NCI-H128 (cell line): Measurements from ENCODE around the gene APC2.
"Not testable (repeated sequence)": the region's sequence is repeated elsewhere in the genome, so short reads cannot be mapped to it uniquely, and the experiment has no call there.

Experiments used
- DNase-seq: peaks from one replicate; lab custom pipeline; 2025; ENCODE audit not compliant: unreplicated experiment; lab: John Stamatoyannopoulos, UW

The APC2 gene

GRCh38 chr19:1495051-1495798 is 45.3 kb downstream of the APC2 start:
- DNase-seq = no peak

DNA sequence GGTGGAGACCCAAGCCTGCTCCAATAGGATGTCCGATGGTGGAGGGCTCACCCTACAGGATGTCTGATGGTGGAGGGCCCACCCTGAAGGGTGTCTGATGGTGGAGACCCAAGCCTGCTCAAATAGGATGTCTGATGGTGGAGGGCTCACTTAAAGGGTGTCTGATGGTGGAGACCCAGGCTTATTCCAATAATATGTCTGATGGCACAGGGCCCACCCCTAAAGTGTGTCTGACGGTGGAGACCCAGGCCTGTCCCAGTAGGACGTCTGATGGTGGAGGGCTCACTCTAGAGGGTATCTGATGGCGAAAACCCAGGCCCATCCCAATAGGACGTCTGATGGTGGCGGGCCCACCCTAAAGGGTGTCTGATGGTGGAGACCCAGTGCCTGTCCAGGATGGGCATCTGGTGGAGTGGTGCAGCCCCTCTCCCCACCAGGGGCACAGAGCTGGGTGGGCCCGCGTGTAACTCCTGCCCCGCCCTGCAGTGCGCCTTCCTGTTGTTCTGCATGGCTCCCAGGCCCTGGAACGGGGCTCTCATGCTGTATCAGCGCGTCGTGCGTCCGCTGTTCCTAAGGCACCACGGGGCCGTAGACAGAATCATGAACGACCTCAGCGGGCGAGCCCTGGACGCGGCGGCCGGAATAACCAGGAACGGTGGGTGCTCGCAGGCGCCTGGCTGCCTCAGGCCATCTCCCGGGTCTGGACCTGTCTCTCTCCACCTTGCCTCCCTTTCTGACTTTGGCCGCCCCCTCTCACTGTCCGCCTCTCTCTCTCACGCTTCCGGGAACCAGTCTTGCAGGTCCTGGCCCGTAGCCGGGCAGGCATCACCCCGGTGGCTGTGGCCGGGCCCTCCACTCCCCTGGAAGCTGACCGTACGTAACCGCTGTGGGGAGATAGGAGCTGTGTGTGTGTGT is 46.1 kb downstream of the APC2 start:
- DNase-seq = no peak

GRCh38 chr19:1496714-1497577 is 47.0 kb downstream of the APC2 start:
- no peak for DNase-seq

DNA sequence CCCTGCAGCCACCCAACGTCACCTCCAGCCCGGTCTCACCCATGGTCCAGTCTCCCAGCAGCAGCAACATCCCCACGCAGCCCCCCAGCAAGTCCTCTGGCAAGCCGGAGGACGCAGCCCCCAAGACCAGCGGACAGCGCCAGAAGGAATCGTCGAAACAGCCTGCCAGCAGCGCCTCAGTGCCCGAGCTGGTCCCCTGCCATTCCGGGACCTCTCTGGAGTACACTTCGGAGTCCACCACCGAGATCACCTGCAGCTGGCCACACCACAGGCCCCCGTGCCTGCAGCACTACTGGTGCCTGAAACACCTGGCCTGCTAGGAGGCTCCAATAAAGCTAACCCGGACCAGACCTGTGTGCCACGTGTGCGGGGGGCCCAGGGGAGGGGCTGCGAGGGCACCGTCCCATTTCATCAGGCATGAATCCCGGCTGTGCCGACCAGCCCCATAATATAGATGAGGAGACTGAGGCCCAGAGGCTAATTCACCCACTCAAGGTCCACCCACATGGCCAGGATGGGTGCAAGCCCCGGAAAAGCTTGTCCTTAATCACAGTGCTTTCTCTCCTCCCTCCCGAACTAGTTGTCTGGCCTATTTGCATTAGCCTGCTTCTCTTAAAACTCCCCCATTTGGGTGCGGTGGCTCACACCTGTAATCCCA is 47.8 kb downstream of the APC2 start:
- DNase-seq = no peak

DNA sequence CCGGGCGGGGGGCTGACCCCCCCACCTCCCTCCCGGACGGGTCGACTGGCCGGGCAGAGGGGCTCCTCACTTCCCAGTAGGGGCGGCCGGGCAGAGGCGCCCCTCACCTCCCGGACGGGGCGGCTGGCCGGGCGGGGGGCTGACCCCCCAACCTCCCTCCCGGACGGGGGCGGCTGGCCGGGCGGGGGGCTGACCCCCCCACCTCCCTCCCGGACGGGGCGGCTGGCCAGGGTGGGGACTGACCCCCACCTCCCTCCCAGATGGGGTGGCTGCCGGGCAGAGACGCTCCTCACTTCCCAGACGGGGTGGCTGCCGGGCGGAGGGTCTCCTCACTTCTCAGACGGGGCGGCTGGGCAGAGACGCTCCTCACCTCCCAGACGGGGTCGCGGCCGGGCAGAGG is 49.3 kb downstream of the APC2 start:
- DNase-seq = not testable (repeated sequence)

DNA sequence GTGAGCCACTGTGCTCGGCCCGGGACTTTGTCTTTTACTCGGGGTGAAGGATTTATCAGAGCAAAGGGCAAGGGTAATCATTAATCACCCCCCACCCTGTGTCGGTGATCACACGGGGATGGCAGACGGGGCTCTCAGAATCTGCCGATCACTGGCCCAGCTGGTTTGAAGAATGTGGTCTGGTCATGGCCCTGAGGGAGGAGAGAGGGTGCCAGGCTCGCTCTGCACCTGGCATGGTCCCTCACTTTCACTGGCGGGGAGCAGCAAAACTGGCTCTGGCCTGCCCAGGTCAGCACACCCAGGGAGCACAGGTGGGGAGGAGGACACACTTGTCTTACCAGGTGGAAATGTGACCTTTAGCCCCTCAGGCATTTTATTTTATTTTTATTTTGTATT is 51.3 kb downstream of the APC2 start:
- DNase-seq = no peak

DNA sequence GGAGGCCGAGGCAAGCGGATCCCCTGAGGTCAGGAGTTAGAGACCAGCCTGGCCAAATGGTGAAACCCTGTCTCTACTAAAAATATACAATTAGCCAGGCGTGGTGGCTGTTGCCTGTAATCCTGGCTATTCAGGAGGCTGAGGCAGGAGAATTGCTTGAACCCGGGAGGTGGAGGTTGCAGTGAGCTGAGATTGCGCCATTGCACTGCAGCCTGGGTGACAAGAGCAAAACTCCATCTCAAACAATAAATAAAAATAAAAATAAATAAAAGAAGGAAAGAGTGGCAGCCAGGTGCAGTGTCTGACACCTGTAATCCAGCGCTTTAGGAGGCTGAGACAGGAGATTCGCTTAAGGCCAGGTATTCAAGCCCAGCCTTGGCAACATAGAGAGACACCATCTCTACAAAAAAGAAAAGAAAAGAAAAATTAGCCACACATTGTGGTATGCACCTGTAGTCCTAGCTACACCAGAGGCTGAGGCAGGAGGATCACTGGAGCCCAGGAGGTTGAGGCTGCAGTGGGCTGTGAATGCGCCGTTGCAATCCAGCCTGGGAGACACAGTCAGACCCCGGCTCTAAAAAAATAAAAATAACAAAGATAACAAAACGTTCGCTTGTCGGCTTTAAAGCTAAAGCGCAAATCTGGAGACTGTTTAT is 52.6 kb downstream of the APC2 start:
- DNase-seq = no peak

- DNase-seq = no peak
Measured at GRCh38 chr19:1503089-1503924, 53.4 kb downstream of the APC2 start.

DNA sequence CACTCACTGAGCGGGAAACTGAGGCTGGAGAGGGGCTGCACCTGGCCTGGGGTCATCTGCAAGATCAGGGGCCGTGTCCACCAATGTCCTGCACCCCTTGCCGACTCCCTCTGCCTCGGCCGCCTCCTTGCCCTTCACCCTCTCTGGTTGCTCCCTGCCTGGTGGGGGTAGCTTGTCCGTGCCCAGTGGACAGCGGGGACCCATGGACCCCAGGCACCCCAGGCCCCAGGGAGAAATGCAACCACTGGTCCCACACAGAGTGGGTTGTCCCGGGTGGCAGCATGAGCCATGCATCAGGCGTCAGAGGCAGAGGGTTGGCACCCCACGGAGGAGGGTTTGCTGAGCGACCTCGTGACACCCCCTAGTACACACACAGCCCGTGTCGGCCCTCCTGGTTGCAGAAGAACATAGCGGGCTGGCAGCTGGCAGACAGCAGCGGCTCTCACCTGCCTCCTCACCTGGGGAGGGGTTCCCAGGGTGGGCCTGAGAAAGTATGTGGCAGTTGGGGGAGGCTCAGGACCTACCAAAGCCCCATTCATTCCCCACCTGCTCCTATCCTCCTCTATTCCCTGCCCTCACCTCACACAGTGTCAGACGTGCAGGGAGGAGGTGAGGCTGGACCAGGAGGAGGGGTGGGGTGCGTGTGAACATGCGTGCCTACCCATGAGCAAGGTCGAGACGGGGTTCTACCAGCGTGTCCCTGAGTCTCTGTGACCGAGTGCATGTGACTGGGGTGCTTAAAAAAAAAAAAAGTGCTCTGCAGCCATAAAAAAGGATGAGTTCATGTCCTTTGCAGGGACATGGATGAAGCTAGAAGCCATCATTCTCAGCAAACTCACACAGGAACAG is 54.2 kb downstream of the APC2 start:
- no peak for DNase-seq

DNA sequence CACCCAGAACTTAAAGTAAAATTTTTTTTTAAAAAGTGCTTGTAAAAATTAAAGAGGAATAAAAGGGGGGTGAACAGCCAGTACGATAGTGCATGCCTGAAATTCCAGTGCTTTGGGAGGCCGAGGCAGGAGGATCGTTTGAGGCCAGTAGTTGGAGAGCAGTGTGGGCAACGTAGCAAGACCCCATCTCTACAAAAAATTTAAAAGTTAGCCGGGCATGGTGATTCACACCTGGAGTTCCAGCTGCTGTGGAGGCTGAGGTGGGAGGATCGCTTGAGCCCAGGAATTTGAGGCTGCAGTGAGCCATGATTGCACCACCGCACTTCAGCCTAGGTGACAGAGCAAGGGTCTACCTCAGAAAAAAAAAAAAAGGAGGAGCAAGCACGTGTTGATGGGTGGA is 55.1 kb downstream of the APC2 start:
- no peak for DNase-seq

DNA sequence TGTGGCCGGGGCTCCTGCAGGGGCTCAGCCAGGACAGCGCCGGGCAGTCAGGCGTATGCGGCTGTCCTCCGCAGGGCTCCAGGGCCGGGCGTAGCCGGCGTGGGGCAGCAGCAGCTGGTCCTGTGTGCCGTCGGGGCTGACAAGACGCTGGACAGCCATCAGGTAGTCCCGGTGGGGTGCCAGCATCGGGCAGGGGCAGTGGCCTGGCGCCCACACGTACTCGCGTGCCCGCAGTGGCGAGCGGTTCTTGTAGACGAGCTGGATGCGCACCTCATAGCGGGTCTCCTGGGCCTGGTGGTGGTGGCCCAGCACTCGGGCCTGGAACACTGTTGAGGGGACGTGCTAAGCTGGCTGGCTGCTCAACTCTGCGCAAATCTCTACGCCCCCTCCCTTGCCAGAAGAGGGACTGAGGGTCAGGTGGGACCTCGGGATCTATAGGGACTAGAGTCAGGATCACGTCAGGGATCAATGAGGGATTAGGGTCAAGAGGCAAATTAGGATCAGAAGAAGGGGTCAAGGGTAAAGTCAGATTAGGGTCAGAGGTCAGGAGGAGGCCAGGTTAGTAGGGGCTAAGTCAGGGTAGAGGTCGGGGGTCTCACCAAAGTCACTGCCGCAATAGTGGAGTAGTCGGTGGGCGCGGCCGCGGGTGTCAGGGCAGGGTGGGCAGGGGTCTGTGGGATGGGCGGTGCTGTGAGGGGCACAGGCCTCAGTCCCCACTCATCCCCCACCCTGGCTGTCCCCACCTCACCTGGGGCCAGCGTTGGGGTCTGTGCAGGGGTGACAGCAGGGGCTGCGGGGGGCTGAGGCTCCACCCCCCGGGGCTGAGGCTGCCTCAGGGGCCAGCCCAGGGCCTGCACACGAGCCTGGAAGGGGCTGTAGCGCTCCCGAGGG is 56.3 kb downstream of the APC2 start:
- no peak for DNase-seq

DNA sequence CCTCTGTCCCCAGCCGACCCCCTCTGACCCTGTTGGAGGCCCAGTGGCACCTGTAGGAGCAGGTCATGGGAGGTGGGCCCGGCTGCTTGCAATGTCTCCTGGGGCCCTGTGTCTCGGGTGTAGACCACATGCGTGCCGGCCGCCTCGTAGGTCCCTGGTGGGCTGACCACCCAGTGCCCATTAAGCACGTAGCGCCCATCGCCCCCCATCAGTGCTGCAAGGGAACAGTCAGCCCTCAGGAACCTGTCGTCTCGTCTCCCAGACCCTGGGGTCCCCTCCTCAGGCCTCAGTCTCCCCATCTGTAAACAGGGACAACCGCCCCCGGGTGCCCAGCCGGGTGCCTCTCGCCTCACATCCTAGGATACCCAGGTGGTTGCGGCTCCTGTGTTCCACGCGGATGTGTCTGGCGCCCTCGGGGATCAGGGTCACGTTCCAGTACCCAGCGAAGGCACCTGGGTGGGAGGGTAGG is 57.3 kb downstream of the APC2 start:
- no peak for DNase-seq

DNA sequence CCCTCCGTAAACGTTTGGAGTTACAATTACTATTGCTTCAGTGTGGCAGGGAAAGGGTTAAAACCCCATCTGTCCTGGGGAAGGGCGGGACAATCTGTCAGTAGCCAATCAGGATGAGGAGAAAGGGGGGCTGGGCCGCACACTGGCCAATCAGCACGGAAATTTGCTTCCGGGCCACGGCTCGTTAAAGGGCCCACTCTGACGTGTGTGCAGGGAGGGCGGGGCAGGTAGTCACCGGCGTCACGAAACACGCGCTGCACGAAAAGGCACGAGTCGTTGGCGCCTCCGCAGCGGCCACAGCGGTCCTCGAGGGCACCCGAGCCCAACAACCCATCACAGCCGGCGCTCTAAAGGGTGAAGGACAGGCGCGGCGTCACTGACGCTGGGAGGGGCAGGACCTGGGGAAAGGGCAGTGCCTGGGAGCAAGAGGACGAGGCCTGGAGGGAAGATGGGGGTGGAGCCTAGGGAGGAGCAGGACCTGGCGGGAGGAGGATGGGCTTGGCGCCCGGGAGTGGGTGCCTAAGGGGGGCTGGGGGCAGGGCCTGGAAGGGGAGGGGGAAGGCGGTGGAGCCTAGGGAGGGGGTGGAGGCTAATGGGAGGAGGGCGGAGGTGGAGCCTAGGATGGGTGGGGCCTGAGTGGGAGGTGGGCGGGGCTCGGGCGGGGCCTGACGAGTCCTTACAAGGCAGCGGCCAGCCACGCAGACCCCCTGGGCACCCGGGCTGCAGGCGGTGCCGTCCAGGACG is 58.0 kb downstream of the APC2 start:
- peak; percentile 77 for DNase-seq

DNA sequence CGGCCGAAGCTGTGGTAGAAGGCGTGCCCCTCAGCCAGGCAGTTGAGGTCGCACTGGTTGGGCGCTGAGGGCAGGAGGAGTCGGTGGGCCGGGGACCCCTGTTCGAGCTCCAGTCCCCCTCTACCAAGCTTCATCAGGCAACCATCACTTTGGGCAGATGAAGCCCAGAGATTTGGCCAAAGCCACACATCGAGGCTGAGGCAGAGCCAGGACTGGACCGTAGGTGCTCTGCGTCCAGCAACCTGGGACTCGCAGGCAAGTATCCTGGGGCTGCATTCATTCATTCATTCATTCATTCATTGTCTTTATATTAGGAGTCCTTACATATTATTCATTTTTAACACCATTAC is 58.6 kb downstream of the APC2 start:
- DNase-seq = no peak

DNA sequence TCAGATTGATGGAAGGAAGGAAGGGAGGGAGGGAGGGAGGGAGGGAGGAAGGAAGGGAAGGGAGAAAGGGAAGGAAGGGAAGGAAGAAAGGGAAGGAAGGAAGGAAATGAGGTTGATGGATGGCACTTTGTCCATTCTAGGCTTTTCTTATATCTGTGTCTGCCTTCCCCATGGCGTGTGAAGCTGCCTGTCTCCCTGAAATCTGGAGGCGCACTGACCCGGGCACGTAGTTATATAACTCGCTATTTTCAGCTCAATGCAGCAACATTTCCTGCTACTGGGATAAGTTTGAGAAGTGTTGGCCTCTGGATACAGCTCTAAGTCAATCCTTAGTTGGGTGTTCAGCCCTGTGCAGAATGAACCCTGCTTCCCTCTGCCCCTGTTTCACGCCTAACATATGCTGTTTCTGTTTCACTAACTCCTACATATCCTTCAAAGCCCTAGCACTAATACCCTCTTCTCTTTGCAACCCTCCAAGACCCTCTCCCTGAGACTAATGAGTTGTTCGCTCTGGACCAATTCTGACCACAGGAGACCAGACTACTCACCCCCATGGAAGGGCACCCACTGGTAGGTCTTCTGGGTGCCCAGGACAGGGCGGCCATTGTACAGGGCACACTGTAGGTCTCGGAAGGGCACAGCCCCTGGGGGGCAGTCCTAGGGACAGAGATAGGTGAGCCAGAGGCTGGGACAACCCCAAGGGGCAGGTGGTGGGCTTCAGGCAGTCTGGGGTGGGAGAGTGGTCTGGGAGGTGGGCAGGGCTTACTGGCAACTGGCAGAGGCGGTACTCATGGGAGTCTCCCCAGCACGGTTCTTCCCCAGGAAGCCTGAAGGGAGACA is 59.9 kb downstream of the APC2 start:
- no peak for DNase-seq

DNA sequence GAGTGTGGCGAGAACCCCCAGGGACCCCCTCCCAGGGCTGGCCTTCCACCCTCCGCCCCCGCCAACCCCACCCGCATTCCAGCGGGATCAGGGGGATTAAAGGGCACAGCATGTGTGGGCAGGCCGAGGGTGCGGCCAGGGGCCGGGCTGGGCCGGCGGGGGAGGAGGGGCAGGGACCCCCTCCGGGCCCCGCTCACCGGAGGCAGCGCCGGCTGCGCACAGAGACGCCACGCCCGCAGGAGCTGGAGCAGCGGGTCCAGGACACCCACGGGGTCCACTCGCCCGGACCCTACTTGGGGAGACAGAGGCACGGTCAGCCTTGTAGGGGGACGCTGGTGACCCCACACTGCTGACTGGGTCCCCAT is 60.5 kb downstream of the APC2 start:
- no peak for DNase-seq
